ENCODE data around the gene OR8D4. TPM values are rescaled to one million over a fixed set of nuclear protein-coding genes. Genes with fewer than 3 reads are reported as not detected.
"Not testable (repeated sequence)": the region's sequence is repeated elsewhere in the genome, so short reads cannot be mapped to it uniquely, and the experiment has no call there.

The OR8D4 gene
- 1 to 10 TPM in 1 of 2 donors, not detected in 1; 1.5 TPM for total RNA-seq

GRCh38 chr11:123901867-123902266 lies at the start of gene OR8D4:
OR8D4 (plus strand) TSS chr11:123902167; CDS start chr11:123906432, 4,265 bp downstream.
- Histone ChIP-seq H3K27ac (no peak within 1 kb of the TSS), H3K9me3 (no peaks in the 10 kb centered on the region), H3K36me3 (no peaks in the 10 kb centered on the region), H3K4me1 (replicated peaks) (no peaks in the 10 kb centered on the region), H3K27me3 (replicated peaks; ENCODE audit: insufficient read depth) (no peaks in the 10 kb centered on the region), H3K4me3 (no peak within 1 kb of the TSS)
- WGBS, result 97% methylated on average over 1 of the region's 1 CpG
- no peak for DNase-seq (ENCODE audit: low spot score)
- intact Hi-C loops (cut with DNase I), result no loop called here
- no peak for TF ChIP-seq CTCF (IDR thresholded peaks at IDR 0.05)
- no peak for TF ChIP-seq POLR2A (IDR thresholded peaks at IDR 0.05)
- no peak for TF ChIP-seq POLR2AphosphoS5 (IDR thresholded peaks at IDR 0.05)

- no peaks in the 10 kb centered on the region for H3K36me3 ChIP-seq
- no peak overlapping the region for H3K4me3 ChIP-seq
- no peak overlapping the region for H3K27ac ChIP-seq
- TF ChIP-seq POLR2AphosphoS5 (IDR thresholded peaks at IDR 0.05), result no peak
- TF ChIP-seq CTCF (IDR thresholded peaks at IDR 0.05), result no peak
- TF ChIP-seq POLR2A (IDR thresholded peaks at IDR 0.05), result no peak
- no peaks in the 10 kb centered on the region for H3K4me1 ChIP-seq (replicated peaks)
- no peak for DNase-seq (ENCODE audit: low spot score)
- H3K27me3 ChIP-seq (replicated peaks; ENCODE audit: insufficient read depth), result no peaks in the 10 kb centered on the region
- intact Hi-C loops (cut with DNase I), result no loop called here
- no peaks in the 10 kb centered on the region for H3K9me3 ChIP-seq
Observed at GRCh38 chr11:123852321-123852720, 49.6 kb upstream of the OR8D4 start.

GRCh38 chr11:123853038-123853437 lies 48.9 kb upstream of the OR8D4 start:
- Histone ChIP-seq H3K36me3 (no peaks in the 10 kb centered on the region), H3K27me3 (replicated peaks; ENCODE audit: insufficient read depth) (no peaks in the 10 kb centered on the region), H3K4me3 (no peak overlapping the region), H3K27ac (no peak overlapping the region), H3K9me3 (no peaks in the 10 kb centered on the region), H3K4me1 (replicated peaks) (no peaks in the 10 kb centered on the region)
- no peak for DNase-seq (ENCODE audit: low spot score)
- WGBS, result 97% methylated on average over 2 of the region's 2 CpGs
- TF ChIP-seq POLR2AphosphoS5 (IDR thresholded peaks at IDR 0.05), result no peak
- TF ChIP-seq CTCF (IDR thresholded peaks at IDR 0.05), result no peak
- TF ChIP-seq POLR2A (IDR thresholded peaks at IDR 0.05), result no peak
- intact Hi-C loops (cut with DNase I), result no loop called here

GRCh38 chr11:123856444-123856843 lies 45.5 kb upstream of the OR8D4 start:
- no peak for TF ChIP-seq CTCF (IDR thresholded peaks at IDR 0.05)
- TF ChIP-seq POLR2A (IDR thresholded peaks at IDR 0.05), result no peak
- TF ChIP-seq POLR2AphosphoS5 (IDR thresholded peaks at IDR 0.05), result no peak
- Histone ChIP-seq H3K27me3 (replicated peaks; ENCODE audit: insufficient read depth) (no peaks in the 10 kb centered on the region), H3K4me1 (replicated peaks) (no peaks in the 10 kb centered on the region), H3K36me3 (no peaks in the 10 kb centered on the region), H3K9me3 (no peaks in the 10 kb centered on the region), H3K4me3 (no peak overlapping the region), H3K27ac (no peak overlapping the region)
- DNase-seq (ENCODE audit: low spot score), result no peak
- 92% methylated on average over 2 of the region's 2 CpGs for WGBS
- intact Hi-C loops (cut with DNase I), result no loop called here

- Histone ChIP-seq H3K4me3 (no peak overlapping the region), H3K9me3 (no peaks in the 10 kb centered on the region), H3K36me3 (no peaks in the 10 kb centered on the region), H3K27me3 (replicated peaks; ENCODE audit: insufficient read depth) (no peaks in the 10 kb centered on the region), H3K27ac (no peak overlapping the region), H3K4me1 (replicated peaks) (no peaks in the 10 kb centered on the region)
- intact Hi-C loops (cut with DNase I), result no loop called here
- no peak for DNase-seq (ENCODE audit: low spot score)
- WGBS, result 57% methylated on average over 2 of the region's 2 CpGs
- no peak for TF ChIP-seq POLR2A (IDR thresholded peaks at IDR 0.05)
- TF ChIP-seq CTCF (IDR thresholded peaks at IDR 0.05), result no peak
- no peak for TF ChIP-seq POLR2AphosphoS5 (IDR thresholded peaks at IDR 0.05)
Observed at GRCh38 chr11:123859731-123860130, 42.2 kb upstream of the OR8D4 start.

- H3K27ac ChIP-seq; H3K4me3 ChIP-seq; H3K36me3 ChIP-seq; H3K4me1 ChIP-seq (replicated peaks); H3K9me3 ChIP-seq; DNase-seq (ENCODE audit: low spot score); H3K27me3 ChIP-seq (replicated peaks; ENCODE audit: insufficient read depth); intact Hi-C loops (cut with DNase I): not testable (repeated sequence)
- WGBS, result 18% methylated on average over 7 of the region's 7 CpGs
Observed at GRCh38 chr11:123865293-123865692, 36.7 kb upstream of the OR8D4 start.

GRCh38 chr11:123867795-123868194 lies 34.2 kb upstream of the OR8D4 start:
- 58% methylated on average over 9 of the region's 9 CpGs for WGBS
- H3K4me1 ChIP-seq (replicated peaks); H3K9me3 ChIP-seq; H3K36me3 ChIP-seq; H3K4me3 ChIP-seq; intact Hi-C loops (cut with DNase I); DNase-seq (ENCODE audit: low spot score); H3K27me3 ChIP-seq (replicated peaks; ENCODE audit: insufficient read depth); H3K27ac ChIP-seq: not testable (repeated sequence)
